Fibroblast of pulmonary artery (primary cell): ENCODE data around the gene IFIT2.

Experiments used
- DNase-seq: peaks from one replicate; pipeline ENCODE4 v3.0.0-alpha.2; 2010; ENCODE audit warnings: low read depth
- H3K4me3 ChIP-seq: replicated peaks from 2 replicates; pipeline ENCODE4 v1.5.1; 2011; ENCODE audit warnings: low read depth, mild to moderate bottlenecking, control low read depth, low read length, moderate library complexity
- TF ChIP-seq, protein P1 (sequence below): IDR thresholded peaks from 2 replicates; pipeline ENCODE4 v1.5.1; 2011; ENCODE audit warnings: mild to moderate bottlenecking, control low read depth, low read length, inconsistent platforms; ENCODE audit errors: missing control alignments

The IFIT2 gene

GRCh38 chr10:89258881-89259280, 43.0 kb upstream of the IFIT2 start:
- TF ChIP-seq, protein P1, sequence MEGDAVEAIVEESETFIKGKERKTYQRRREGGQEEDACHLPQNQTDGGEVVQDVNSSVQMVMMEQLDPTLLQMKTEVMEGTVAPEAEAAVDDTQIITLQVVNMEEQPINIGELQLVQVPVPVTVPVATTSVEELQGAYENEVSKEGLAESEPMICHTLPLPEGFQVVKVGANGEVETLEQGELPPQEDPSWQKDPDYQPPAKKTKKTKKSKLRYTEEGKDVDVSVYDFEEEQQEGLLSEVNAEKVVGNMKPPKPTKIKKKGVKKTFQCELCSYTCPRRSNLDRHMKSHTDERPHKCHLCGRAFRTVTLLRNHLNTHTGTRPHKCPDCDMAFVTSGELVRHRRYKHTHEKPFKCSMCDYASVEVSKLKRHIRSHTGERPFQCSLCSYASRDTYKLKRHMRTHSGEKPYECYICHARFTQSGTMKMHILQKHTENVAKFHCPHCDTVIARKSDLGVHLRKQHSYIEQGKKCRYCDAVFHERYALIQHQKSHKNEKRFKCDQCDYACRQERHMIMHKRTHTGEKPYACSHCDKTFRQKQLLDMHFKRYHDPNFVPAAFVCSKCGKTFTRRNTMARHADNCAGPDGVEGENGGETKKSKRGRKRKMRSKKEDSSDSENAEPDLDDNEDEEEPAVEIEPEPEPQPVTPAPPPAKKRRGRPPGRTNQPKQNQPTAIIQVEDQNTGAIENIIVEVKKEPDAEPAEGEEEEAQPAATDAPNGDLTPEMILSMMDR: no peak
- no peak for DNase-seq
- no peak overlapping the region for H3K4me3 ChIP-seq

GRCh38 chr10:89262086-89263051, 39.5 kb upstream of the IFIT2 start:
- no peak for DNase-seq
- TF ChIP-seq, protein P1: no peak

GRCh38 chr10:89263091-89263490, 38.8 kb upstream of the IFIT2 start:
- H3K4me3 ChIP-seq: no peak overlapping the region
- TF ChIP-seq, protein P1: no peak
- DNase-seq: no peak

More at GRCh38 chr10:89262086-89263051, 39.5 kb upstream of the IFIT2 start:
- no peak overlapping the region for H3K4me3 ChIP-seq

DNA sequence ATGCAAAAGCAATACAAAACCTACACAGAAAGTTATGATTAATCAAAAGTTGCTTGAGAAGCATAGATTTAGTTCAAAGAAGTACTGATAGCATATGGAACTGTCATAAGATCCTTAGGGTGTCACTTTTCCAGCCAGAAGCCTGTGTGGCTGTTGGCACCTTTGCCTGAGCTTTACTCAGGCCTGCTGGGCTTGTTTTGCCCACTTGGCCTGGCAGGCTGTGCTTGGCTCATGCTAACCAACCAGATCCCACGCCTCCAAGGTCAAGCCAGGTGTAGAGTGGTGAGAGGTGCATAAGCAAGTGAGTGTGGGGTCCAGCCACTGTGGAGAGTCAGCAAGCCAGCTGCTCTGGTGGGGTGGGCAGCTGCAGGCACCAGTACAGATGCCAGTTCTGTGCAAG, 38.3 kb upstream of the IFIT2 start:
- no peak for DNase-seq
- TF ChIP-seq, protein P1: no peak
- no peak overlapping the region for H3K4me3 ChIP-seq

GRCh38 chr10:89266721-89267453, 35.0 kb upstream of the IFIT2 start:
- no peak for DNase-seq
- TF ChIP-seq, protein P1: no peak
- no peak overlapping the region for H3K4me3 ChIP-seq

DNA sequence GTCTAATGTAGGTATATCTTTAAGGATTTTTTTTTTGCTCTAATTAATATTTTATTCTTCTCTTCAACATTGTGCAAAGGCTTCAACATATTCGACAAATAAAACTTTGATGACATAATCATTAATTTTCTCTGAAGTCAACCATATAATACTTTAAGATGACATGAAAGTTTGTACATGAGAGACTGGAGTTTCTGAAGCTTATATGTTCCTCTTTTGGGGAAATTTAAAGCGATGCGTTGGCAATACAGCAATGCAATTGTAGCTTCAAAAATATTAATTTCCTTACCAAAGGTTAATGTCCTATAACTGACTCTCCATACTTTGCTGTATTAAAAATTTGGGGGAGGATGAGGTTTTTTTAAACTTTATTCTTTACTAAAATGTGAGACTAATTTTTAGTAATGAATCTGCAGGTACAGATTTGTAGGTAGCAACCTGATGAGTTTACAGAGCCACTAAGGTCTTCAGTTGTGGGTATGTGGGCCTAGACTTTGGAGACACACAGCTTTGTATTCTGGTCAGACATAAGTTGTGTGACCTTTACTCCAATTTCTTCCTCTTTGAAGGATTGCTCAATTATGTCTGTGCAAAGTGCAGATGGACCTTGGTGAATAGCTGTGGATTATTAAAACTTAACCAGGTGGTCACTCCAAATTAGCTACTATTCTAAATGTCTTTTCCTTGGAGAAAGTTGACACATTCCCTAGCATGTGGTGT, 32.3 kb upstream of the IFIT2 start:
- TF ChIP-seq, protein P1: no peak
- no peak for DNase-seq

More for the DNA sequence above, 32.3 kb upstream of the IFIT2 start:
- H3K4me3 ChIP-seq: no peak overlapping the region
